H1 (cell line): Measurements from ENCODE around the gene CDK15. TPM values are rescaled to one million over a fixed set of nuclear protein-coding genes. Genes with fewer than 3 reads are reported as not detected.

Experiments
- CTCF ChIA-PET: fragments of 300-600 bp; sonication (Branson Sonifier 250); formaldehyde crosslinking; loops from one replicate; lab custom pipeline; 2021; ENCODE audit not compliant: partially characterized antibody; lab: Charles Lee
- POLR2A ChIA-PET: fragments of 300-600 bp; sonication (Branson Sonifier 250); formaldehyde crosslinking; loops from one replicate; lab custom pipeline; 2021; ENCODE audit warnings: inconsistent platforms; ENCODE audit not compliant: partially characterized antibody; lab: Charles Lee
- DNase-seq, 2 experiments: peaks; one replicate each; pipeline versions ENCODE4 v3.0.0 to v3.0.0-alpha.2; 2010 to 2022; ENCODE audit warnings: low spot score in 2 of 2, low read depth in 1 of 2, mixed read lengths in 1 of 2
- FAIRE-seq: peaks from 2 replicates; lab custom pipeline; 2011; peaks lifted over from hg19 to GRCh38; lab: Jason Lieb, UNC
- H2AFZ ChIP-seq: 2 replicates; pipeline ENCODE4 v1.8.1; 2012; ENCODE audit warnings: low read length, inconsistent platforms
- H2AK5ac ChIP-seq: 2 replicates; pipeline ENCODE4 v1.6.1; 2013; ENCODE audit warnings: low read depth, low read length
- H2BK120ac ChIP-seq: replicated peaks from 2 replicates; pipeline ENCODE3; 2013; ENCODE audit warnings: low read depth, low read length, inconsistent platforms
- H2BK12ac ChIP-seq: 2 replicates; pipeline ENCODE4 v1.6.1; 2013; ENCODE audit warnings: low read depth, low read length
- H2BK15ac ChIP-seq: 2 replicates; pipeline ENCODE4 v1.6.1; 2013; ENCODE audit warnings: low read length
- H2BK20ac ChIP-seq: 2 replicates; pipeline ENCODE4 v1.6.1; 2013; ENCODE audit warnings: low read length
- H2BK5ac ChIP-seq: 2 replicates; pipeline ENCODE4 v1.6.1; 2013; ENCODE audit warnings: low read depth, low read length
- H3K14ac ChIP-seq: 2 replicates; pipeline ENCODE4 v1.6.1; 2013; ENCODE audit warnings: inconsistent platforms; ENCODE audit not compliant: insufficient read length
- H3K18ac ChIP-seq: 2 replicates; pipeline ENCODE4 v1.6.1; 2013; ENCODE audit warnings: low read length; ENCODE audit errors: extremely low read depth
- H3K23ac ChIP-seq: 2 replicates; pipeline ENCODE4 v1.6.1; 2013; ENCODE audit warnings: inconsistent platforms; ENCODE audit not compliant: insufficient read length
- H3K23me2 ChIP-seq: 2 replicates; pipeline ENCODE4 v1.6.1; 2013; ENCODE audit warnings: low read depth, low read length
- H3K27ac ChIP-seq: 2 replicates; pipeline ENCODE4 v1.6.1; 2011; ENCODE audit warnings: low read depth, low read length, inconsistent platforms
- H3K27me3 ChIP-seq, 4 experiments: replicated peaks in 1 of 4; 1 replicate in 1 of 4; 2 replicates in 3 of 4; pipeline versions ENCODE4 v1.6.1 to v1.8.1; 2011 to 2013; ENCODE audit warnings: low read length in 3 of 4, mild to moderate bottlenecking in 3 of 4, inconsistent platforms in 2 of 4, mixed read lengths in 2 of 4, moderate library complexity in 1 of 4; ENCODE audit not compliant: control insufficient read depth in 3 of 4, insufficient read depth in 3 of 4; ENCODE audit errors: extremely low read depth in 1 of 4
- H3K36me3 ChIP-seq, 4 experiments: 2 replicates each; pipeline versions ENCODE4 v1.6.1 to v1.8.1; 2011 to 2013; ENCODE audit warnings: mild to moderate bottlenecking in 4 of 4, low read length in 3 of 4, moderate library complexity in 2 of 4, control low read depth in 1 of 4, inconsistent platforms in 1 of 4; ENCODE audit not compliant: insufficient read depth in 4 of 4, control insufficient read depth in 2 of 4
- H3K4ac ChIP-seq: replicated peaks from 2 replicates; pipeline ENCODE3; 2013; ENCODE audit warnings: low read length, low read depth, mixed read lengths, inconsistent platforms; ENCODE audit not compliant: insufficient read length
- H3K4me1 ChIP-seq, 4 experiments: replicated peaks in 1 of 4; 1 replicate in 1 of 4; 2 replicates in 3 of 4; pipeline versions ENCODE4 v1.6.1 to v1.8.1; 2011 to 2013; ENCODE audit warnings: low read length in 3 of 4, inconsistent platforms in 2 of 4, mixed read lengths in 1 of 4; ENCODE audit not compliant: insufficient read depth in 4 of 4, control insufficient read depth in 3 of 4
- H3K4me2 ChIP-seq, 2 experiments: 2 replicates each; pipeline versions ENCODE4 v1.6.1 to v1.8.1; 2011 to 2013; ENCODE audit warnings: low read depth in 2 of 2, low read length in 2 of 2, control low read depth in 1 of 2, inconsistent platforms in 1 of 2, mild to moderate bottlenecking in 1 of 2; ENCODE audit not compliant: insufficient read depth in 1 of 2
- H3K4me3 ChIP-seq, 4 experiments: fragments of 200-600, 300-600 bp in 1 of 4; sonication (generic), shearing (Covaris generic), sonication (Bioruptor Twin) in 1 of 4; 2 replicates each; pipeline versions ENCODE4 v1.5.1 to v1.8.1; 2011 to 2016; ENCODE audit warnings: low read length in 4 of 4, low read depth in 3 of 4, control low read depth in 2 of 4, inconsistent platforms in 2 of 4, mild to moderate bottlenecking in 2 of 4, mixed read lengths in 1 of 4, moderate library complexity in 1 of 4; ENCODE audit not compliant: insufficient read depth in 2 of 4; ENCODE audit errors: extremely low read depth in 1 of 4
- H3K56ac ChIP-seq: replicated peaks from 2 replicates; pipeline ENCODE3; 2013; ENCODE audit warnings: low read depth, mild to moderate bottlenecking, mixed read lengths, low read length, inconsistent platforms; ENCODE audit not compliant: insufficient read length
- H3K79me1 ChIP-seq: 2 replicates; pipeline ENCODE4 v1.6.1; 2013; ENCODE audit warnings: low read depth, low read length, control low read depth
- H3K79me2 ChIP-seq, 2 experiments: 2 replicates each; pipeline versions ENCODE4 v1.6.1 to v1.8.1; 2012 to 2013; ENCODE audit warnings: low read length in 2 of 2, mild to moderate bottlenecking in 2 of 2, inconsistent platforms in 1 of 2; ENCODE audit not compliant: insufficient read depth in 2 of 2, control insufficient read depth in 1 of 2
- H3K9ac ChIP-seq, 4 experiments: replicated peaks in 1 of 4; 1 replicate in 1 of 4; 2 replicates in 3 of 4; pipeline versions ENCODE4 v1.6.1 to v1.8.1; 2011 to 2013; ENCODE audit warnings: low read depth in 3 of 4, low read length in 3 of 4, control low read depth in 2 of 4, mild to moderate bottlenecking in 2 of 4, moderate library complexity in 2 of 4, inconsistent platforms in 1 of 4; ENCODE audit errors: extremely low read depth in 1 of 4
- H3K9me3 ChIP-seq, 2 experiments: 2 replicates each; pipeline versions ENCODE4 v1.6.1 to v1.8.1; 2012 to 2013; ENCODE audit warnings: mild to moderate bottlenecking in 2 of 2, moderate library complexity in 2 of 2, control low read depth in 1 of 2, inconsistent platforms in 1 of 2, low read depth in 1 of 2, low read length in 1 of 2, mixed read lengths in 1 of 2; ENCODE audit not compliant: insufficient read depth in 2 of 2
- H4K20me1 ChIP-seq, 2 experiments: replicated peaks in 1 of 2; 2 replicates each; pipeline versions ENCODE3 to v1.8.1; 2011 to 2013; ENCODE audit warnings: inconsistent platforms in 2 of 2, low read length in 2 of 2, mild to moderate bottlenecking in 1 of 2; ENCODE audit not compliant: insufficient read depth in 2 of 2, control insufficient read depth in 1 of 2
- H4K5ac ChIP-seq: 2 replicates; pipeline ENCODE4 v1.6.1; 2013; ENCODE audit warnings: low read length, low read depth, mixed read lengths, inconsistent platforms; ENCODE audit not compliant: insufficient read length
- H4K8ac ChIP-seq: 2 replicates; pipeline ENCODE4 v1.8.0; 2013; ENCODE audit warnings: mild to moderate bottlenecking, moderate library complexity, low read length, inconsistent platforms; ENCODE audit not compliant: insufficient read depth; ENCODE audit errors: extremely low read depth
- H4K91ac ChIP-seq: replicated peaks from 2 replicates; pipeline ENCODE3; 2013; ENCODE audit warnings: low read length, mixed read lengths, inconsistent platforms; ENCODE audit not compliant: insufficient read length
- FOSL1 ChIP-seq: IDR thresholded peaks from 2 replicates; pipeline ENCODE4 v1.6.1; 2011; ENCODE audit warnings: mild to moderate bottlenecking, low read depth, low read length, moderate library complexity; ENCODE audit not compliant: insufficient read depth
- RXRA ChIP-seq: IDR thresholded peaks from 2 replicates; pipeline ENCODE4 v1.6.1; 2011; ENCODE audit warnings: low read depth, mild to moderate bottlenecking, low read length, moderate library complexity; ENCODE audit not compliant: insufficient read depth
- WGBS, 2 experiments: shearing (Covaris generic) in 1 of 2; methylation state at CpG; one replicate each; pipeline versions ENCODE4 v1.1.6 to v1.1.7; 2013 to 2015; ENCODE audit warnings: low lambda C conversion rate in 2 of 2, mixed read lengths in 2 of 2, inconsistent platforms in 1 of 2, low coverage in 1 of 2, missing lambda C conversion rate in 1 of 2; ENCODE audit not compliant: insufficient replicate concordance in 2 of 2, insufficient coverage in 1 of 2, insufficient read length in 1 of 2; ENCODE audit errors: extremely low coverage in 1 of 2, missing lambda C conversion rate in 1 of 2; 5-methylcytosine and 5-hydroxymethylcytosine counted together
- polyA plus RNA-seq, 7 experiments: library from polyadenylated mRNA; depleted of rRNA in 3 of 7; stranded (reverse) in 5 of 7; unstranded in 2 of 7; fragments of >200 nt in 5 of 7; fragments of 200-250 nt in 2 of 7; gene quantifications; 1 replicate in 5 of 7; 2 replicates in 1 of 7; 4 replicates in 1 of 7; pipeline versions ENCODE4 v1.2.1 to v1.2.3, GENCODE V29; 2011 to 2013; ENCODE audit warnings: missing spikeins in 2 of 7, mixed read lengths in 2 of 7
- total RNA-seq: library from RNA; stranded (reverse); fragmentation: NEBNext Ultra II Directional; extraction: Animal tissue kit (Norgen Biotek cat#: 25700); gene quantifications from 2 replicates; pipeline ENCODE4 v1.2.1, GENCODE V29; 2021

Gene CDK15
- total and polyA plus RNA-seq, 2 of the 8 experiments (the other 6 are each of a cell fraction or from before 2014, with no cell fraction given): 0.03 TPM; not detected in 1

- Histone ChIP-seq H2AFZ (no peak overlapping the region), H3K23ac (no peak overlapping the region), H3K79me2 (peaks cover 0 to 7% of the 10 kb centered on the region in 2 experiments; a peak in 3 of 4 replicates), H3K27me3 (no peaks in the 10 kb centered on the region), H4K20me1 (no peaks in the 10 kb centered on the region), H3K4me3 (no peak overlapping the region), H2BK20ac (no peak overlapping the region), H3K4me1 (peaks cover 0 to 6% (median 3%) of the 10 kb centered on the region in 4 experiments; a peak in 3 of 7 replicates), H2BK12ac (no peak overlapping the region), H2AK5ac (no peak overlapping the region), H3K14ac (no peak overlapping the region), H3K18ac (no peak overlapping the region), H3K4me2 (no peak overlapping the region), H3K4ac (no peak overlapping the region), H2BK15ac (no peak overlapping the region), H2BK120ac (no peak overlapping the region), H3K9ac (no peak overlapping the region), H3K27ac (no peak overlapping the region), H4K5ac (no peak overlapping the region), H3K23me2 (peaks cover 14% of the 10 kb centered on the region), H3K9me3 (no peaks in the 10 kb centered on the region), H2BK5ac (no peak overlapping the region), H3K36me3 (no peaks in the 10 kb centered on the region), H4K8ac (no peak overlapping the region), H3K56ac (no peak overlapping the region), H4K91ac (no peak overlapping the region), H3K79me1 (no peaks in the 10 kb centered on the region; the same call in 1 of the 2 replicates)
- DNase-seq: no peak
- WGBS, 2 experiments: 79% methylated on average over 1 of the region's 1 CpG; no CpG with 5 or more reads in 1 of the 2 experiments
- FAIRE-seq: no peak
- no peak for TF ChIP-seq FOSL1
- no peak for TF ChIP-seq RXRA
- CTCF ChIA-PET: interaction anchor here (0.6 to 0.7 kb wide), 2 partner anchors 11 to 20 kb away, joined by 3 to 5 read pairs; no protein-coding TSS in a partner anchor
- POLR2A ChIA-PET: interaction anchor here (1.3 to 2.0 kb wide), 2 partner anchors 8 to 28 kb away, joined by 3 to 4 read pairs; no protein-coding TSS in a partner anchor
Measured at GRCh38 chr2:201784563-201784962, 21.8 kb upstream of the CDK15 start.
